CD14-positive monocyte (primary cell): ENCODE results near the gene FAM83D. TPM values are rescaled to one million over a fixed set of nuclear protein-coding genes. Genes with fewer than 3 reads are reported as not detected.

ENCODE experiments used
- DNase-seq, 3 donors: peaks; one replicate each; pipeline ENCODE4 v3.0.0-alpha.2; 2011 to 2022
- H2AFZ ChIP-seq: 2 replicates; pipeline ENCODE4 v1.6.0; 2012; ENCODE audit warnings: mild to moderate bottlenecking, low read depth, low read length, inconsistent platforms; ENCODE audit not compliant: insufficient read depth, poor library complexity, severe bottlenecking
- H3K27ac ChIP-seq, 2 donors: 1 replicate in 1 of 2; 2 replicates in 1 of 2; pipeline ENCODE4 v1.5.1; 2012 to 2013; ENCODE audit warnings: low read length in 2 of 2, control low read depth in 1 of 2, inconsistent platforms in 1 of 2, low read depth in 1 of 2, mild to moderate bottlenecking in 1 of 2
- H3K27me3 ChIP-seq, 2 donors: one replicate each; pipeline versions ENCODE4 v1.6.0 to v1.6.1; 2011 to 2013; ENCODE audit warnings: low read length in 2 of 2; ENCODE audit not compliant: control insufficient read depth in 2 of 2, insufficient read depth in 2 of 2
- H3K36me3 ChIP-seq, 2 donors: replicated peaks in 1 of 2; 1 replicate in 1 of 2; 2 replicates in 1 of 2; pipeline versions ENCODE4 v1.5.1 to v1.6.1; 2012 to 2013; ENCODE audit warnings: low read length in 2 of 2, control low read depth in 1 of 2, inconsistent platforms in 1 of 2, mild to moderate bottlenecking in 1 of 2; ENCODE audit not compliant: insufficient read depth in 2 of 2, control insufficient read depth in 1 of 2
- H3K4me1 ChIP-seq, 2 donors: 1 replicate in 1 of 2; 2 replicates in 1 of 2; pipeline versions ENCODE4 v1.5.1 to v1.6.1; 2012 to 2013; ENCODE audit warnings: low read length in 2 of 2, control low read depth in 1 of 2, inconsistent platforms in 1 of 2, mild to moderate bottlenecking in 1 of 2, moderate library complexity in 1 of 2; ENCODE audit not compliant: insufficient read depth in 2 of 2, control insufficient read depth in 1 of 2
- H3K4me2 ChIP-seq: replicated peaks from 2 replicates; pipeline ENCODE3; 2012; ENCODE audit warnings: low read length, moderate library complexity, mild to moderate bottlenecking; ENCODE audit not compliant: poor library complexity, severe bottlenecking; ENCODE audit errors: extremely low read depth
- H3K4me3 ChIP-seq, 3 experiments: fragments of 200-600 bp in 1 of 3; sonication (generic) in 1 of 3; replicated peaks in 1 of 3; 1 replicate in 2 of 3; 2 replicates in 1 of 3; pipeline ENCODE4 v1.5.1; 2011 to 2013; ENCODE audit warnings: low read length in 3 of 3, mild to moderate bottlenecking in 3 of 3, control low read depth in 2 of 3, low read depth in 2 of 3, inconsistent platforms in 1 of 3, moderate library complexity in 1 of 3
- H3K79me2 ChIP-seq: 2 replicates; pipeline ENCODE4 v1.6.0; 2012; ENCODE audit warnings: mild to moderate bottlenecking, control low read depth, inconsistent platforms, low read length, moderate library complexity; ENCODE audit not compliant: insufficient read depth
- H3K9ac ChIP-seq: 2 replicates; pipeline ENCODE4 v1.6.0; 2017; ENCODE audit warnings: low read length, mild to moderate bottlenecking; ENCODE audit not compliant: insufficient read depth, poor library complexity, severe bottlenecking
- H3K9me3 ChIP-seq, 2 donors: replicated peaks in 1 of 2; 1 replicate in 1 of 2; 2 replicates in 1 of 2; pipeline versions ENCODE4 v1.5.1 to v1.6.1; 2012 to 2013; ENCODE audit warnings: low read length in 2 of 2, control low read depth in 1 of 2; ENCODE audit not compliant: control insufficient read depth in 1 of 2, insufficient read depth in 1 of 2
- H4K20me1 ChIP-seq: 2 replicates; pipeline ENCODE4 v1.6.0; 2012; ENCODE audit warnings: mild to moderate bottlenecking, low read length, control low read depth, moderate library complexity; ENCODE audit not compliant: insufficient read depth
- H3K27ac Mint-ChIP-seq, 7 donors: one replicate each; pipeline ENCODE4 v1.8.0; 2020; ENCODE audit warnings: mild to moderate bottlenecking in 7 of 7, mixed read lengths in 7 of 7, moderate library complexity in 6 of 7, inconsistent platforms in 2 of 7
- H3K27me3 Mint-ChIP-seq, 3 donors: one replicate each; pipeline ENCODE4 v1.8.0; 2021 to 2022; ENCODE audit warnings: low read depth in 3 of 3, mild to moderate bottlenecking in 3 of 3, mixed read lengths in 3 of 3, moderate library complexity in 3 of 3, inconsistent platforms in 1 of 3
- H3K36me3 Mint-ChIP-seq, 2 donors: one replicate each; pipeline ENCODE4 v1.8.0; 2020; ENCODE audit warnings: mixed read lengths in 2 of 2, inconsistent platforms in 1 of 2, mild to moderate bottlenecking in 1 of 2
- H3K4me1 Mint-ChIP-seq: one replicate; pipeline ENCODE4 v1.8.0; 2020; ENCODE audit warnings: mild to moderate bottlenecking, mixed read lengths
- H3K4me3 Mint-ChIP-seq, 2 donors: one replicate each; pipeline ENCODE4 v1.8.0; 2020; ENCODE audit warnings: mild to moderate bottlenecking in 2 of 2, mixed read lengths in 2 of 2, moderate library complexity in 1 of 2
- H3K9me3 Mint-ChIP-seq, 7 donors: one replicate each; pipeline ENCODE4 v1.8.0; 2020 to 2022; ENCODE audit warnings: mixed read lengths in 7 of 7, mild to moderate bottlenecking in 6 of 7, moderate library complexity in 6 of 7, inconsistent platforms in 2 of 7
- WGBS: methylation state at CpG from one replicate; pipeline ENCODE4 v1.1.5; 2013; ENCODE audit warnings: missing lambda C conversion rate; ENCODE audit not compliant: insufficient coverage; 5-methylcytosine and 5-hydroxymethylcytosine counted together
- intact Hi-C, 2 donors: fragments of 100-400 bp; cut with micrococcal nuclease; formaldehyde crosslinking; loops; one replicate each; pipeline versions ENCODE4 v1.15.0 to v1.15.1; 2023
- polyA plus RNA-seq, 3 donors: library from polyadenylated mRNA; depleted of rRNA in 1 of 3; unstranded in 2 of 3; stranded (reverse) in 1 of 3; fragments of 300-500 nt in 2 of 3; fragments of >200 nt in 1 of 3; fragmentation: Illumina TruSeq in 2 of 3; gene quantifications; 1 replicate in 2 of 3; 2 replicates in 1 of 3; pipeline ENCODE4 v1.2.3, GENCODE V29; 2012 to 2021
- TF ChIP-seq, protein P1 (sequence below): fragments of 200-600 bp; IDR thresholded peaks from one replicate; pipeline ENCODE4 v1.8.0; 2022; ENCODE audit warnings: antibody characterized with exemption, mild to moderate bottlenecking

The FAM83D gene
- polyA plus RNA-seq, 3 donors: 0.09 to 0.15 TPM; not detected in 1

DNA sequence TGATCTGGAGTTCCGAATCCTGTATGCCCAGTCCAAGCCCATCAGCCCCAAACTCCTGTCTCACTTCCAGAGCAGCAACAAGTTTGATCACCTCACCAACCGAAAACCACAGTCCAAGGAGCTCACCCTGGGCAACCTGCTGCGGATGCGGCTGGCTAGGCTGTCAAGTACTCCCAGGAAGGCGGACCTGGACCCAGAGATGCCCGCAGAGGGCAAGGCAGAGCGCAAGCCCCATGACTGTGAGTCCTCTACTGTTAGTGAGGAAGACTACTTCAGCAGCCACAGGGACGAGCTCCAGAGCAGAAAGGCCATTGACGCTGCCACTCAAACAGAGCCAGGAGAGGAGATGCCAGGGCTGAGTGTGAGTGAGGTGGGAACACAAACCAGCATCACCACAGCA lies 25.4 kb downstream of the FAM83D start:
- 100% methylated on average over 9 of the region's 9 CpGs for WGBS
- H3K4me1 ChIP-seq: no peaks in the 10 kb centered on the region

DNA sequence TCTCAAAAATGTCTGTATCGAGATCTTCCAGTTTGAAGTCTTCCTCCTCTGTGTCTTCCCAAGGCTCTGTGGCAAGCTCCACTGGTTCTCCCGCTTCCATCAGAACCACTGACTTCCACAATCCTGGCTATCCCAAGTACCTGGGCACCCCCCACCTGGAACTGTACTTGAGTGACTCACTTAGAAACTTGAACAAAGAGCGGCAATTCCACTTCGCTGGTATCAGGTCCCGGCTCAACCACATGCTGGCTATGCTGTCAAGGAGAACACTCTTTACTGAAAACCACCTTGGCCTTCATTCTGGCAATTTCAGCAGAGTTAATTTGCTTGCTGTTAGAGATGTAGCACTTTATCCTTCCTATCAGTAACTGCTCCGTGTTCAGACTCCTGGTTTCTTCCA lies 25.9 kb downstream of the FAM83D start:
- Mint-ChIP-seq H3K4me3 (no peak overlapping the region), H3K27me3 (no peaks in the 10 kb centered on the region), H3K27ac (no peak overlapping the region), H3K36me3 (peaks cover 59 to 62% of the 10 kb centered on the region in 2 donors), H3K4me1 (no peaks in the 10 kb centered on the region), H3K9me3 (peaks cover 0 to 2% (median 0%) of the 10 kb centered on the region in 7 donors)
- WGBS: 100% methylated on average over 5 of the region's 6 CpGs
- Histone ChIP-seq H3K36me3 (peaks cover 50 to 77% of the 10 kb centered on the region in 2 donors), H3K4me2 (no peak overlapping the region), H3K27me3 (no peaks in the 10 kb centered on the region), H2AFZ (no peak overlapping the region), H3K4me3 (no peak overlapping the region), H3K9me3 (no peaks in the 10 kb centered on the region), H4K20me1 (no peaks in the 10 kb centered on the region), H3K79me2 (peaks cover 5% of the 10 kb centered on the region), H3K27ac (no peak overlapping the region), H3K9ac (no peak overlapping the region), H3K4me1 (no peaks in the 10 kb centered on the region)
- intact Hi-C loops: no loop called here
- TF ChIP-seq, protein P1, sequence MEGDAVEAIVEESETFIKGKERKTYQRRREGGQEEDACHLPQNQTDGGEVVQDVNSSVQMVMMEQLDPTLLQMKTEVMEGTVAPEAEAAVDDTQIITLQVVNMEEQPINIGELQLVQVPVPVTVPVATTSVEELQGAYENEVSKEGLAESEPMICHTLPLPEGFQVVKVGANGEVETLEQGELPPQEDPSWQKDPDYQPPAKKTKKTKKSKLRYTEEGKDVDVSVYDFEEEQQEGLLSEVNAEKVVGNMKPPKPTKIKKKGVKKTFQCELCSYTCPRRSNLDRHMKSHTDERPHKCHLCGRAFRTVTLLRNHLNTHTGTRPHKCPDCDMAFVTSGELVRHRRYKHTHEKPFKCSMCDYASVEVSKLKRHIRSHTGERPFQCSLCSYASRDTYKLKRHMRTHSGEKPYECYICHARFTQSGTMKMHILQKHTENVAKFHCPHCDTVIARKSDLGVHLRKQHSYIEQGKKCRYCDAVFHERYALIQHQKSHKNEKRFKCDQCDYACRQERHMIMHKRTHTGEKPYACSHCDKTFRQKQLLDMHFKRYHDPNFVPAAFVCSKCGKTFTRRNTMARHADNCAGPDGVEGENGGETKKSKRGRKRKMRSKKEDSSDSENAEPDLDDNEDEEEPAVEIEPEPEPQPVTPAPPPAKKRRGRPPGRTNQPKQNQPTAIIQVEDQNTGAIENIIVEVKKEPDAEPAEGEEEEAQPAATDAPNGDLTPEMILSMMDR: no peak
- no peak for DNase-seq

More for the DNA sequence above, 25.4 kb downstream of the FAM83D start:
- H3K9ac ChIP-seq: no peak overlapping the region
- H3K36me3 Mint-ChIP-seq: peaks cover 65 to 68% of the 10 kb centered on the region in 2 donors
- TF ChIP-seq, protein P1: no peak
- peaks cover 0 to 2% (median 0%) of the 10 kb centered on the region in 7 donors for H3K9me3 Mint-ChIP-seq
- no peaks in the 10 kb centered on the region for H3K9me3 ChIP-seq
- peaks cover 56 to 82% of the 10 kb centered on the region in 2 donors for H3K36me3 ChIP-seq
- no peaks in the 10 kb centered on the region for H4K20me1 ChIP-seq
- H2AFZ ChIP-seq: no peak overlapping the region
- no peak overlapping the region for H3K4me3 ChIP-seq
- H3K27ac Mint-ChIP-seq: no peak overlapping the region
- DNase-seq: no peak
- H3K27ac ChIP-seq: no peak overlapping the region
- H3K79me2 ChIP-seq: peaks cover 5% of the 10 kb centered on the region
- intact Hi-C loops: no loop called here
- no peak overlapping the region for H3K4me3 Mint-ChIP-seq
- no peaks in the 10 kb centered on the region for H3K4me1 Mint-ChIP-seq
- no peaks in the 10 kb centered on the region for H3K27me3 ChIP-seq
- H3K4me2 ChIP-seq: no peak overlapping the region
- H3K27me3 Mint-ChIP-seq: no peaks in the 10 kb centered on the region
